ENCODE results near the gene APP. TPM values are rescaled to one million over a fixed set of nuclear protein-coding genes. Genes with fewer than 3 reads are reported as not detected.

Gene APP
- total RNA-seq, 1 donor from 2014 or later, result 141 TPM

DNA sequence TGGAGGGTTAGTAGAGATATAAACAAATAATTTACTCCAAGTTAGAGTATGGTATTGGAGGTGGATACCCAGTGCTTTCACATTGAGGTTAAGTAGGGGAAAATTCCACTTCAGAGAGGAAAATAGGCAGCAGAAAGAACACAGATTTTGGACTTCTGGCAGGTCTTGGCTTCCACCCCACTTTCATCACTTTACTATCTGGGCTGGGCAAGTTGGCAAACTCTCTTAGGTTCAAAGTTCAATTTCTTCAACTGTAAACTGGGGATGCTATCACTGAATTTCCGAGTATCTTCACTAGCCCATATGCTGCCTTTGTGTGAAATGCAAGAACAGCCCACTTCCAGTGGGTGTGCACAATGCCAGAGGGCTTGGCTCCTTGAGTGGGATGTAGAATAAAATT, 220.9 kb downstream of the APP start:
- H3K36me3 ChIP-seq (ENCODE audit: control insufficient read depth in 3 of 3, insufficient read depth in 3 of 3, low read length in 3 of 3), result peaks cover 2 to 4% (median 3%) of the 10 kb centered on the region in 3 donors
- H3K27ac ChIP-seq (ENCODE audit: low read depth, low read length), result no peak overlapping the region

DNA sequence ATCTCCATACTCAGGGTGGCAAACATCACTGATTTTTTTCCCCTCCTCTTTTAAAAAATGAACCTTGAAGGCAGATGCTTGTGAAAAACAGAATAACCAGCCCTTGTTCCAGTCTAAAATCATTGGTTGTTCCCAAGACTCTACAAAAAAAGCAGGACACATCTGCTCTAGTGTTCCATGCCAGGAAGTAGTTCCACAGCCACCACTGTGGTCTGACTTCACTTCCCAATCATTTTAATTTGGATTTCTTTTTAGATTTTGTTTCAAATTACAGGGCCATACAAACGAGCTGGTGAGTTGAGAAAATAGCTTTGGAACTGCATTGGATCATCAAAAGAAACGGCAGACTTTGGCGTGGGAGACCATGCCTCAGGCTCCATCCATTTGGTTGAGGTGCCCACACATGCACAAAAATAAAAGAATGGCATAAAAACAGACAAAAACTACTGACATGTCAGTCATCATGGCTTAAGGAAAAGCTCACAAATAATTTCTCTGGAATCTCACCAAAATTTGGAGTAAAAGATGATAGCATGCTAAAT, 225.8 kb downstream of the APP start:
- no peaks in the 10 kb centered on the region for H3K27me3 ChIP-seq (ENCODE audit: control insufficient read depth in 3 of 3, insufficient read depth in 3 of 3, low read length in 3 of 3)
- no peak overlapping the region for H3K4me3 ChIP-seq (ENCODE audit: low read length in 3 of 3)
- H3K27ac ChIP-seq (ENCODE audit: low read depth, low read length), result no peak overlapping the region
- peaks cover 0 to 2% (median 0%) of the 10 kb centered on the region in 3 donors for H3K36me3 ChIP-seq (ENCODE audit: control insufficient read depth in 3 of 3, insufficient read depth in 3 of 3, low read length in 3 of 3)
- no peaks in the 10 kb centered on the region for H3K4me1 ChIP-seq (ENCODE audit: control insufficient read depth in 3 of 3, insufficient read depth in 3 of 3, low read length in 3 of 3)
- no peak overlapping the region for H3K9ac ChIP-seq (ENCODE audit: low read depth in 1 of 3, low read length in 3 of 3)
- H3K9me3 ChIP-seq (ENCODE audit: control insufficient read depth in 3 of 3, low read length in 3 of 3), result no peaks in the 10 kb centered on the region

More for the DNA sequence above, 220.9 kb downstream of the APP start:
- no peaks in the 10 kb centered on the region for H3K4me1 ChIP-seq (ENCODE audit: control insufficient read depth in 3 of 3, insufficient read depth in 3 of 3, low read length in 3 of 3)
- no peaks in the 10 kb centered on the region for H3K9me3 ChIP-seq (ENCODE audit: control insufficient read depth in 3 of 3, low read length in 3 of 3)
- H3K9ac ChIP-seq (ENCODE audit: low read depth in 1 of 3, low read length in 3 of 3), result no peak overlapping the region
- no peaks in the 10 kb centered on the region for H3K27me3 ChIP-seq (ENCODE audit: control insufficient read depth in 3 of 3, insufficient read depth in 3 of 3, low read length in 3 of 3)
- H3K4me3 ChIP-seq (ENCODE audit: low read length in 3 of 3), result no peak overlapping the region

DNA sequence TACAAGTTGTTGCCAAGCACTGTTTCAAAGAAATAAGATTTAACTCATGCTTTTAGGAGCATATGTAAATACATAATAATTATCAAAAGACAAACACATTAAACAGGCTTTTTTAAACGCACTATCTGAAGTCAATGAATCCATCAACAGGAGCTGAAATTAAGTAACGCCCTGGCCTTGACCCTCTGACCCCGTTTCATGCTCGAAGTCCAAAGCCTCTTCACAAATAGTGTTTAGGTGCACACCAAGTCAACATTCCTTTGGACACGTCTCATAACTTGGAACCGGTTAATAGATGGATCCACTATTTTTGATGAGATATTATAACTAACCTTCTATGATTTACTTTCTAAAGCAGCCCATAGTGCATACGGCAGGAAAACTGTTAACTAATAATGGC, 226.5 kb downstream of the APP start:
- Histone ChIP-seq H3K4me3 (ENCODE audit: low read length in 3 of 3) (no peak overlapping the region), H3K27me3 (ENCODE audit: control insufficient read depth in 3 of 3, insufficient read depth in 3 of 3, low read length in 3 of 3) (no peaks in the 10 kb centered on the region), H3K9me3 (ENCODE audit: control insufficient read depth in 3 of 3, low read length in 3 of 3) (no peaks in the 10 kb centered on the region), H3K9ac (ENCODE audit: low read depth in 1 of 3, low read length in 3 of 3) (no peak overlapping the region), H3K36me3 (ENCODE audit: control insufficient read depth in 3 of 3, insufficient read depth in 3 of 3, low read length in 3 of 3) (peaks cover 0 to 2% (median 0%) of the 10 kb centered on the region in 3 donors), H3K27ac (ENCODE audit: low read depth, low read length) (no peak overlapping the region), H3K4me1 (ENCODE audit: control insufficient read depth in 3 of 3, insufficient read depth in 3 of 3, low read length in 3 of 3) (peaks cover 0 to under 1% (median 0%) of the 10 kb centered on the region in 3 donors)

DNA sequence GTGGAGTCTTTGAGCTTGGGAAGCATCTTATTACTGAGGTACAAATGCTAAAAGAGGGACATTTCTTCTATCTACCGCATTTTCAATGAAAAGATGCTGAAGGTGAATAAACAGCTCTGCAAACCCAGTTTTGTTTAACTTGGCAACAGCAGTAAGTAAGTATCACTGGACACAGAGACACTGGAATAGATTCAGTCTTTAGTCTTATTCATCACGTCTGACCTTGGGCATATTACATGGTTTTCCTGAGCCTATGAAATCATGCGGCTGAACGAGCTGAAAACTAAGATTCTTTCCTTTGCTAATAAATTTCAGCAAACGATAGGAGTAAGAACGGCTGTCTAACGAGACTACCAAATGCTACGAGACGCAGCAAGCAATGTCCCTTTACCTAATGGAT, 228.4 kb downstream of the APP start:
- Histone ChIP-seq H3K27me3 (ENCODE audit: control insufficient read depth in 3 of 3, insufficient read depth in 3 of 3, low read length in 3 of 3) (no peaks in the 10 kb centered on the region), H3K4me1 (ENCODE audit: control insufficient read depth in 3 of 3, insufficient read depth in 3 of 3, low read length in 3 of 3) (peaks cover 0 to 7% (median 0%) of the 10 kb centered on the region in 3 donors), H3K9me3 (ENCODE audit: control insufficient read depth in 3 of 3, low read length in 3 of 3) (no peaks in the 10 kb centered on the region), H3K27ac (ENCODE audit: low read depth, low read length) (no peak overlapping the region), H3K36me3 (ENCODE audit: control insufficient read depth in 3 of 3, insufficient read depth in 3 of 3, low read length in 3 of 3) (peaks cover 0 to 2% (median 0%) of the 10 kb centered on the region in 3 donors), H3K4me3 (ENCODE audit: low read length in 3 of 3) (no peak overlapping the region), H3K9ac (ENCODE audit: low read depth in 1 of 3, low read length in 3 of 3) (no peak overlapping the region)

DNA sequence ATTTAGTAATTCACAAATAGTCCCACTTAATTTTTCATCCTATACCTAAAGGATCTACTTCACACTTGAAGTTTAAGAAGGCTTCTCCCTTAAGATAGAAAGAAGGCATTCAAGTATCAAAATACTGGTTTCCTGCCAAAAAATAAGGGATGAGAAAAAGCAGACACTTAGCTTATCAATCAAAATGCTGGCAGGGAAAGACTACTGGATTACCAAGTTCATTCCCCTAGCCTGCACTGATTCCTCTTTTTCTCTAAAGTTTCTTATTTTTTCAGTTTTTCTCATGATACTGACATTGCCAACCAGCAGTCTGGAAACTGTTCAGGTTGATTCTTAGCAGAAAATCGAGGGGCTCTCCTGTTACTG, 231.2 kb downstream of the APP start:
- Histone ChIP-seq H3K4me3 (ENCODE audit: low read length in 3 of 3) (no peak overlapping the region), H3K27ac (ENCODE audit: low read depth, low read length) (no peak overlapping the region), H3K9ac (ENCODE audit: low read depth in 1 of 3, low read length in 3 of 3) (peak overlapping the region in 1 of 3 donors; percentile 20), H3K9me3 (ENCODE audit: control insufficient read depth in 3 of 3, low read length in 3 of 3) (no peaks in the 10 kb centered on the region), H3K36me3 (ENCODE audit: control insufficient read depth in 3 of 3, insufficient read depth in 3 of 3, low read length in 3 of 3) (no peaks in the 10 kb centered on the region), H3K27me3 (ENCODE audit: control insufficient read depth in 3 of 3, insufficient read depth in 3 of 3, low read length in 3 of 3) (no peaks in the 10 kb centered on the region), H3K4me1 (ENCODE audit: control insufficient read depth in 3 of 3, insufficient read depth in 3 of 3, low read length in 3 of 3) (peaks cover 8 to 14% (median 9%) of the 10 kb centered on the region in 3 donors)

DNA sequence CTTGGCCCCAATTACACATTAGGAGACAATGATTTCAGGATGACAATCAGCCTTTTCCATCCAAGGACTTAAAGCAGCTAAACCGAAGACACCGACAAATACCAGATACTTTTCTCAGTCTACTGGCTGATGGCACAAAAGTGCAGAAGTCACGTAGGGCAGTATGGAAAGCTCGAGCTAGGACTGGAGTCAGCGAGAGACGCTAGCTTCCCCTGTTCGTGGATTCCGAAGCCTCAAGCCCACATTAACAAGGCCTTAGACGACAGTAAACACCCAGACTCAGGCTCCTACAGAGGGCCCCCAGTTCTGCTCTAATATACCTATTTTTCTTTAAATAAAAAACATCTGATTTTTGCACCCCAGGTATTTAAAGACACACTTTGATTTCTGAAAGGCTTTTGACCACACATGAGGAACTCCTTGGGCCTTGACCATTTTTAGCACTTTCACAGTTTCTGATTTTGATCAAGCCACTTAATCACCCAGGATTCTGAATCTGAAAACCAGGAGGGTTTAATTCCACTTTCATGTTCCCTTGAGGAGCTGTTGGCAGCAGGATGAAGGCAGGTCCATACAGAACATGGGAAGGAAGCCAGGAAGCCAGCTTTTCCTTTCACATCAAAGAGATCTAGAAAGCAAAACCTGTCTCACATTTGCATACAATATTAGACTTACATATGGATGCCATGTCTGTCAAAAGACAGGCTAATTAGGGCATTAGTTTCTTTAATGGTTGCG, 231.7 kb downstream of the APP start:
- Histone ChIP-seq H3K9ac (ENCODE audit: low read depth in 1 of 3, low read length in 3 of 3) (no peak overlapping the region), H3K9me3 (ENCODE audit: control insufficient read depth in 3 of 3, low read length in 3 of 3) (no peaks in the 10 kb centered on the region), H3K36me3 (ENCODE audit: control insufficient read depth in 3 of 3, insufficient read depth in 3 of 3, low read length in 3 of 3) (no peaks in the 10 kb centered on the region), H3K27me3 (ENCODE audit: control insufficient read depth in 3 of 3, insufficient read depth in 3 of 3, low read length in 3 of 3) (no peaks in the 10 kb centered on the region), H3K27ac (ENCODE audit: low read depth, low read length) (no peak overlapping the region), H3K4me1 (ENCODE audit: control insufficient read depth in 3 of 3, insufficient read depth in 3 of 3, low read length in 3 of 3) (peaks cover 8 to 17% (median 9%) of the 10 kb centered on the region in 3 donors), H3K4me3 (ENCODE audit: low read length in 3 of 3) (no peak overlapping the region)

DNA sequence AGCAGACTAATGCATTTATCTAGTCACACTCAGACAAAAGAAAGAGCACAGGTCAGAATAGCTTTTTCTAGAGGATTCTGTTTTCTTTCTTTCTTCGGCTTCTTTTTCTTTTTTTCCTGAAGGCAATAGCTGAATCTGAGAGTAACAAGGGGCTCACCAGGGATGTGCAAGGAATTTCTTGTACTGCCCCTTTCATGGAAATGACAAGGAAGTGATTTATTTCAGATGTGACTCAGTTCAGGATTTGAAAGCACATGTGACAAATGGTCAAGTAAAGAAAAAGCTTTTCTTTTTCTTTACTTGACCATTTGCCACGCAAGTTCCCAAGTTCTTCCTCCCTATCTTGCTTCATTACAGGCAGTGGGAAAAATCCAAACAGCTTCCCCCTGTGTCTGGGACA, 233.8 kb downstream of the APP start:
- no peak overlapping the region for H3K4me3 ChIP-seq (ENCODE audit: low read length in 3 of 3)
- H3K27me3 ChIP-seq (ENCODE audit: control insufficient read depth in 3 of 3, insufficient read depth in 3 of 3, low read length in 3 of 3), result no peaks in the 10 kb centered on the region
- no peak overlapping the region for H3K27ac ChIP-seq (ENCODE audit: low read depth, low read length)
- peaks cover 8 to 17% (median 9%) of the 10 kb centered on the region in 3 donors for H3K4me1 ChIP-seq (ENCODE audit: control insufficient read depth in 3 of 3, insufficient read depth in 3 of 3, low read length in 3 of 3)
- no peak overlapping the region for H3K9ac ChIP-seq (ENCODE audit: low read depth in 1 of 3, low read length in 3 of 3)
- no peaks in the 10 kb centered on the region for H3K9me3 ChIP-seq (ENCODE audit: control insufficient read depth in 3 of 3, low read length in 3 of 3)
- no peaks in the 10 kb centered on the region for H3K36me3 ChIP-seq (ENCODE audit: control insufficient read depth in 3 of 3, insufficient read depth in 3 of 3, low read length in 3 of 3)

DNA sequence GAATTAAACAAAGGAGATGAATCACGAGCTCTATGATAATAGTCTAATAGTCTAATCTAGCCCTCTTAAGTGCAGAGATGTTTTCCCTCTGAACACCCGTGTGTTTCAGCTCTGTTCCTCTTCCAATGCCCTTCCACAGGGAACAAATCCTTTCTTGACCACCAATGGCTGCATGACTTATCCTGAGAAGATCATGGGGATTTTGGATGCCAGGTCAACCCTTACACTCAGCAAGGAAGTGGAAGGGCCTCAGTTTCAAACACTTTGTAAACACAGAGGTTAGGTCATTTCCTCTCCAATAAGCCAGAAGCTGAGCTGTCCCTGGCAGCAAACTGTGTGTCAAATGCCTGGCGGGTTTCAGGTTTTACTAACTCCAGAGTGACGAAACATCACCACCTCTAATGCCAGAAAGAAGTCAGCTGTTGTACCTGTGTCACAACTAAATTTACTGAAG, 235.8 kb downstream of the APP start:
- Histone ChIP-seq H3K4me3 (ENCODE audit: low read length in 3 of 3) (peak overlapping the region in 1 of 3 donors; percentile 51), H3K27me3 (ENCODE audit: control insufficient read depth in 3 of 3, insufficient read depth in 3 of 3, low read length in 3 of 3) (no peaks in the 10 kb centered on the region), H3K4me1 (ENCODE audit: control insufficient read depth in 3 of 3, insufficient read depth in 3 of 3, low read length in 3 of 3) (peaks cover 11 to 26% (median 11%) of the 10 kb centered on the region in 3 donors), H3K9ac (ENCODE audit: low read depth in 1 of 3, low read length in 3 of 3) (peak overlapping the region in 1 of 3 donors; percentile 4), H3K27ac (ENCODE audit: low read depth, low read length) (peak overlapping the region; percentile 73), H3K9me3 (ENCODE audit: control insufficient read depth in 3 of 3, low read length in 3 of 3) (no peaks in the 10 kb centered on the region), H3K36me3 (ENCODE audit: control insufficient read depth in 3 of 3, insufficient read depth in 3 of 3, low read length in 3 of 3) (no peaks in the 10 kb centered on the region)

DNA sequence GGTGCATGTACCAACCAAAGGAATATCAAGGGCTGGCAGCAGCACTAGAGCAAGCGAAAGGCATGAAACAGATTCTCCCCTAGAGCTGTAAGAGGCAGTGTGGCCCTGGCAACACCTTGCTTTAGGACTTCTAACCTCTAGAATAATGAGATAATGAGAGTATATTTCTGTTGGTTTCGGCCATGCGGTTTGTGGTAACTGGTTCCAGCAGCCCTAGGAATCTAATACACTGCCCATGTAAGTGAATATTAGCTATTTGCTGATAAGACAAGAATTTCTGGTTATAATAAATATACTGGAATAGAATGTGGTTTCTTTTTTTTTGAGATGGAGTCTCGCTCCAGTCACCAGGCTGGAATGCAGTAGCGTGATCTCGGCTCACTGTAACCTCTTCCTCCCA, 236.4 kb downstream of the APP start:
- Histone ChIP-seq H3K9ac (ENCODE audit: low read depth in 1 of 3, low read length in 3 of 3) (no peak overlapping the region), H3K27me3 (ENCODE audit: control insufficient read depth in 3 of 3, insufficient read depth in 3 of 3, low read length in 3 of 3) (no peaks in the 10 kb centered on the region), H3K9me3 (ENCODE audit: control insufficient read depth in 3 of 3, low read length in 3 of 3) (no peaks in the 10 kb centered on the region), H3K4me3 (ENCODE audit: low read length in 3 of 3) (no peak overlapping the region), H3K27ac (ENCODE audit: low read depth, low read length) (peak overlapping the region; percentile 73), H3K36me3 (ENCODE audit: control insufficient read depth in 3 of 3, insufficient read depth in 3 of 3, low read length in 3 of 3) (no peaks in the 10 kb centered on the region), H3K4me1 (ENCODE audit: control insufficient read depth in 3 of 3, insufficient read depth in 3 of 3, low read length in 3 of 3) (peaks cover 11 to 28% (median 13%) of the 10 kb centered on the region in 3 donors)

DNA sequence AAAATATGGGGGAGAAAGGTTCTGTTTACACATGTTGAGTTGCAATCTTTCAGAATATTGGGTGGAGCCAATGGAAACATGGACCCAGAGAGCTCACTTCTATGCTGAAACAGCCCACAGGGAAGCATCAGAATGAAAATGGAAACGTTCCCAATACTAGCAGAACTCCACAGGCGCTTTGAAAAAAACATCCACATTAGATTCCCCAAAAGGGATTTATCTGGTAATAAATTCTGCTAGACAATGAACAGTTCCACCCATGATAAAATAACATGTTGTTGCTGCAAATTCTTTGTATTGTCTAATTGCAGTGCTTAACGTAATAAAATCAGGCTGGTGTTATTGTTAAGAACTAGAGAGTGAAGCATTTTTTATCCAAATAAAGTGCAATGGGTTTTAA, 238.8 kb downstream of the APP start:
- Histone ChIP-seq H3K27ac (ENCODE audit: low read depth, low read length) (no peak overlapping the region), H3K9me3 (ENCODE audit: control insufficient read depth in 3 of 3, low read length in 3 of 3) (no peaks in the 10 kb centered on the region), H3K27me3 (ENCODE audit: control insufficient read depth in 3 of 3, insufficient read depth in 3 of 3, low read length in 3 of 3) (no peaks in the 10 kb centered on the region), H3K36me3 (ENCODE audit: control insufficient read depth in 3 of 3, insufficient read depth in 3 of 3, low read length in 3 of 3) (no peaks in the 10 kb centered on the region), H3K9ac (ENCODE audit: low read depth in 1 of 3, low read length in 3 of 3) (no peak overlapping the region), H3K4me1 (ENCODE audit: control insufficient read depth in 3 of 3, insufficient read depth in 3 of 3, low read length in 3 of 3) (peaks cover 11 to 22% (median 13%) of the 10 kb centered on the region in 3 donors), H3K4me3 (ENCODE audit: low read length in 3 of 3) (no peak overlapping the region)

Data from skeletal muscle tissue (tissue), 4 donors.